Sigmoid colon (tissue), 7 donors: ENCODE measurements around the gene ACTR5. TPM values are rescaled to one million over a fixed set of nuclear protein-coding genes. Genes with fewer than 3 reads are reported as not detected.

Experiments
- DNase-seq: peaks from one replicate; pipeline ENCODE4 v3.0.0-alpha.2; 2019
- H3K27ac ChIP-seq, 4 donors: fragments of 200-600 bp; sonication (generic); one replicate each; pipeline ENCODE4 v1.5.1; 2016 to 2019; ENCODE audit warnings: mild to moderate bottlenecking in 1 of 4
- H3K27me3 ChIP-seq, 3 donors: fragments of 200-600 bp; sonication (generic); one replicate each; pipeline ENCODE4 v1.5.1; 2019; ENCODE audit warnings: mild to moderate bottlenecking in 1 of 3
- H3K36me3 ChIP-seq, 4 donors: fragments of 200-600 bp; sonication (generic); one replicate each; pipeline ENCODE4 v1.5.1; 2016 to 2019
- H3K4me1 ChIP-seq, 4 donors: fragments of 200-600 bp; sonication (generic); one replicate each; pipeline ENCODE4 v1.5.1; 2017 to 2019
- H3K4me3 ChIP-seq, 4 donors: fragments of 200-600 bp; sonication (generic); one replicate each; pipeline ENCODE4 v1.5.1; 2017 to 2019; ENCODE audit warnings: mild to moderate bottlenecking in 2 of 4, moderate library complexity in 1 of 4
- H3K9me3 ChIP-seq, 4 donors: fragments of 200-600 bp in 3 of 4; sonication (generic) in 3 of 4; one replicate each; pipeline versions ENCODE4 v1.5.1 to v1.6.1; 2013 to 2019
- CTCF ChIP-seq, 4 experiments: fragments of 450-650 bp in 3 of 4; fragments of 200-600 bp in 1 of 4; IDR thresholded peaks; one replicate each; pipeline ENCODE4 v1.5.1; 2016 to 2019; ENCODE audit warnings: antibody characterized with exemption in 4 of 4, mild to moderate bottlenecking in 3 of 4, moderate library complexity in 2 of 4
- EP300 ChIP-seq, 4 donors: sonication (generic); formaldehyde crosslinking; IDR thresholded peaks; one replicate each; pipeline ENCODE4 v1.6.1; 2017; ENCODE audit warnings: antibody characterized with exemption in 4 of 4
- POLR2A ChIP-seq, 2 donors: fragments of 450-650 bp; IDR thresholded peaks; one replicate each; pipeline ENCODE4 v1.6.1; 2016; ENCODE audit warnings: antibody characterized with exemption in 2 of 2, mild to moderate bottlenecking in 2 of 2, moderate library complexity in 2 of 2
- POLR2AphosphoS5 ChIP-seq, 4 donors: sonication (generic); formaldehyde crosslinking; IDR thresholded peaks; one replicate each; pipeline ENCODE4 v1.6.1; 2017; ENCODE audit warnings: antibody characterized with exemption in 4 of 4
- WGBS, 2 donors: extraction: QIAGEN DNeasy Blood & Tissue Kit; methylation state at CpG; one replicate each; pipeline ENCODE4 v1.1.7; 2013; 5-methylcytosine and 5-hydroxymethylcytosine counted together
- intact Hi-C: fragments of 100-400 bp; cut with DNase I; formaldehyde crosslinking; loops from one replicate; pipeline ENCODE4 v1.15.1; 2023
- polyA plus RNA-seq, 3 donors: library from polyadenylated mRNA; stranded (reverse); fragments of 200-250 nt; gene quantifications; one replicate each; pipeline ENCODE4 v1.2.3, GENCODE V29; 2013
- total RNA-seq, 4 donors: library from RNA; depleted of rRNA; stranded (reverse); fragments of >200 nt; gene quantifications; one replicate each; pipeline ENCODE4 v1.1.0, GENCODE V29; 2016
- donor health status: healthy with polysubstance abuse.
- donor health status: Bipolar disorder and iron deficiency.
- donor health status: healthy.

Gene ACTR5
- total and polyA plus RNA-seq, 7 donors = 1.8 to 10.0 (median 6.4) TPM

DNA sequence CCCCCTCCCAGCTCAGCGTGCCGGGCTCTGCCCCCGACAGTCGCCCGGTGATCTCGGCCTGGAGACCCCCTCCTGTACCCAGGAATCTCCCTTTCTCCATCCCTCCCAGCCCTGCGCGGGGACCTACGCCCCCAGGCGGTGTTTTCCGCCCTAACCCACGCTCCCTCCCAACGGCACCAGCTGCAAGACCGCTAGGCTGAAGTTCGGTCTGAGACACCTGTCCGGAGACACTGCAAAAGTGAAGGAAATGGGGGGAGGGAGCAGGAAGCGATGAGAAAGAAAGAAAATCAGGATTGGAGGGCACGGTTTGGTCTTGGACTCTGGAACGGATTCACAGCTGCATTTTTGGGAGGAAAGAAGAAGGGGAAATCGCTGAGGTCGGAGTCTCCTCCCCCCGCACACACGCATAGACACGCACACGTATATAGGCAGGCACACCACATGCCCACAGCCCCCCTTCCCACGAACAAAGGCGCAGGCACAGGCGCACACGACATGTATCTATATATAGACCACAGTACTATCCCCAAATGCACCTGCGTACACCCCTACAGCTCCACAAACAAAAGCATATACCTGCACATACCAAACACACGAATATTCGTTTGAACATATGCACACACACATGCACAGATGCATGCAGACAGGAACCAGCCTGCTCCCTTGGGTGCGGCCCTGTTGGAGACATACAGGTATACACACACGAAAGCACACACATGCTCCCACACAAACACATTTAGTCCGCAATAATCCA lies 22.9 kb upstream of the ACTR5 start:
- intact Hi-C loops = no loop called here
- H3K9me3 ChIP-seq = no peaks in the 10 kb centered on the region
- no peaks in the 10 kb centered on the region for H3K36me3 ChIP-seq
- H3K27me3 ChIP-seq = peaks cover 59 to 100% (median 91%) of the 10 kb centered on the region in 3 donors
- H3K27ac ChIP-seq = no peak overlapping the region
- no peak overlapping the region for H3K4me3 ChIP-seq
- DNase-seq = no peak
- no peak for TF ChIP-seq CTCF (IDR thresholded peaks at IDR 0.05)
- no peak for TF ChIP-seq POLR2AphosphoS5 (IDR thresholded peaks at IDR 0.05)
- TF ChIP-seq POLR2A (IDR thresholded peaks at IDR 0.05) = no peak
- no peak for TF ChIP-seq EP300 (IDR thresholded peaks at IDR 0.05)
- H3K4me1 ChIP-seq = peaks cover 0 to 45% (median 26%) of the 10 kb centered on the region in 4 donors
- 4 to 10% methylated on average over 35 of the region's 35 CpGs for WGBS, 2 donors

- intact Hi-C loops = no loop called here
- H3K9me3 ChIP-seq = no peaks in the 10 kb centered on the region
- DNase-seq = no peak
Observed at GRCh38 chr20:38725931-38726803, 22.1 kb upstream of the ACTR5 start.

GRCh38 chr20:38726804-38727606 lies 21.3 kb upstream of the ACTR5 start:
- no peak for DNase-seq
- no peak overlapping the region for H3K4me3 ChIP-seq
- no peak overlapping the region for H3K27ac ChIP-seq
- H3K27me3 ChIP-seq = peaks cover 75 to 100% (median 97%) of the 10 kb centered on the region in 3 donors
- intact Hi-C loops = no loop called here
- no peaks in the 10 kb centered on the region for H3K36me3 ChIP-seq
- no peaks in the 10 kb centered on the region for H3K9me3 ChIP-seq
- peaks cover 0 to 60% (median 37%) of the 10 kb centered on the region in 4 donors for H3K4me1 ChIP-seq
- WGBS, 2 donors = 4 to 15% methylated on average over 43 of the region's 43 CpGs
- no peak for TF ChIP-seq CTCF (IDR thresholded peaks at IDR 0.05)
- TF ChIP-seq EP300 (IDR thresholded peaks at IDR 0.05) = no peak
- no peak for TF ChIP-seq POLR2A (IDR thresholded peaks at IDR 0.05)
- TF ChIP-seq POLR2AphosphoS5 (IDR thresholded peaks at IDR 0.05) = no peak

More at GRCh38 chr20:38725931-38726803, 22.1 kb upstream of the ACTR5 start:
- Histone ChIP-seq H3K4me1 (peaks cover 0 to 53% (median 34%) of the 10 kb centered on the region in 4 donors), H3K27ac (no peak overlapping the region), H3K27me3 (peaks cover 67 to 100% (median 94%) of the 10 kb centered on the region in 3 donors), H3K36me3 (no peaks in the 10 kb centered on the region), H3K4me3 (no peak overlapping the region)
- 9 to 22% methylated on average over 53 of the region's 53 CpGs for WGBS, 2 donors
- TF ChIP-seq CTCF (IDR thresholded peaks at IDR 0.05) = no peak
- TF ChIP-seq POLR2AphosphoS5 (IDR thresholded peaks at IDR 0.05) = peak in 1 of 4 donors; percentile 20
- TF ChIP-seq EP300 (IDR thresholded peaks at IDR 0.05) = no peak
- TF ChIP-seq POLR2A (IDR thresholded peaks at IDR 0.05) = no peak

DNA sequence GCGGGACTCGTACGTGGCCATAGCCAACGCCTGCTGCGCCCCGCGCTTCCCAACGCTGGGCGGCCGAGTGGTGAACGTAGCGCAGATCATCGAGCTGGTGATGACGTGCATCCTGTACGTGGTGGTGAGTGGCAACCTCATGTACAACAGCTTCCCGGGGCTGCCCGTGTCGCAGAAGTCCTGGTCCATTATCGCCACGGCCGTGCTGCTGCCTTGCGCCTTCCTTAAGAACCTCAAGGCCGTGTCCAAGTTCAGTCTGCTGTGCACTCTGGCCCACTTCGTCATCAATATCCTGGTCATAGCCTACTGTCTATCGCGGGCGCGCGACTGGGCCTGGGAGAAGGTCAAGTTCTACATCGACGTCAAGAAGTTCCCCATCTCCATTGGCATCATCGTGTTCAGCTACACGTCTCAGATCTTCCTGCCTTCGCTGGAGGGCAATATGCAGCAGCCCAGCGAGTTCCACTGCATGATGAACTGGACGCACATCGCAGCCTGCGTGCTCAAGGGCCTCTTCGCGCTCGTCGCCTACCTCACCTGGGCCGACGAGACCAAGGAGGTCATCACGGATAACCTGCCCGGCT lies 20.6 kb upstream of the ACTR5 start:
- H3K36me3 ChIP-seq = no peaks in the 10 kb centered on the region
- H3K4me3 ChIP-seq = no peak overlapping the region
- peaks cover 0 to 60% (median 37%) of the 10 kb centered on the region in 4 donors for H3K4me1 ChIP-seq
- intact Hi-C loops = no loop called here
- H3K27me3 ChIP-seq = peaks cover 80 to 100% (median 100%) of the 10 kb centered on the region in 3 donors
- no peak for DNase-seq
- TF ChIP-seq POLR2A (IDR thresholded peaks at IDR 0.05) (no peak), POLR2AphosphoS5 (IDR thresholded peaks at IDR 0.05) (no peak), CTCF (IDR thresholded peaks at IDR 0.05) (no peak), EP300 (IDR thresholded peaks at IDR 0.05) (no peak)
- H3K9me3 ChIP-seq = no peaks in the 10 kb centered on the region
- H3K27ac ChIP-seq = no peak overlapping the region
- WGBS, 2 donors = 8 to 26% methylated on average over 46 of the region's 46 CpGs
